B cell (primary cell): ENCODE data around the gene ARRDC3. TPM values are rescaled to one million over a fixed set of nuclear protein-coding genes. Genes with fewer than 3 reads are reported as not detected.

Experiments
- ATAC-seq: fragments of 200-7000 bp; cut with Tn5 transposase; one replicate; pipeline ENCODE4 v1.10.0; 2021; ENCODE audit warnings: low read depth, mild to moderate bottlenecking, moderate number of reproducible peaks, moderate library complexity
- CTCF ChIA-PET: fragments of 350-600 bp; sonication (Branson Sonifier 250); formaldehyde crosslinking; loops from one replicate; lab custom pipeline; 2021; ENCODE audit warnings: antibody characterized with exemption, inconsistent platforms; lab: Charles Lee
- POLR2A ChIA-PET: fragments of 350-600 bp; sonication (Branson Sonifier 250); formaldehyde crosslinking; loops from one replicate; lab custom pipeline; 2021; ENCODE audit warnings: antibody characterized with exemption; lab: Charles Lee
- DNase-seq: peaks from one replicate; pipeline ENCODE4 v3.0.0; 2013
- H2AFZ ChIP-seq: 2 replicates; pipeline ENCODE4 v1.6.1; 2012; ENCODE audit warnings: mild to moderate bottlenecking, low read depth, low read length; ENCODE audit not compliant: insufficient read depth, poor library complexity, severe bottlenecking
- H3K27ac ChIP-seq, 2 donors: 1 replicate in 1 of 2; 2 replicates in 1 of 2; pipeline ENCODE4 v1.5.1; 2012 to 2013; ENCODE audit warnings: low read length in 2 of 2, mild to moderate bottlenecking in 2 of 2, moderate library complexity in 1 of 2
- H3K27me3 ChIP-seq, 4 experiments: fragments of 200-600 bp in 1 of 4; sonication (generic) in 1 of 4; replicated peaks in 1 of 4; 1 replicate in 2 of 4; 2 replicates in 2 of 4; pipeline versions ENCODE4 v1.6.1 to v1.7.0; 2013 to 2016; ENCODE audit warnings: low read length in 3 of 4, mild to moderate bottlenecking in 2 of 4, mixed read lengths in 1 of 4, moderate library complexity in 1 of 4; ENCODE audit not compliant: insufficient read depth in 4 of 4, control insufficient read depth in 3 of 4; ENCODE audit errors: control extremely low read depth in 1 of 4
- H3K36me3 ChIP-seq, 2 experiments: replicated peaks in 1 of 2; 1 replicate in 1 of 2; 2 replicates in 1 of 2; pipeline versions ENCODE4 v1.6.1 to v1.7.1; 2013; ENCODE audit warnings: low read length in 1 of 2; ENCODE audit not compliant: insufficient read depth in 2 of 2, control insufficient read depth in 1 of 2; ENCODE audit errors: control extremely low read depth in 1 of 2, extremely low read depth in 1 of 2
- H3K4me1 ChIP-seq, 2 donors: fragments of 200-600 bp in 1 of 2; sonication (generic) in 1 of 2; 1 replicate in 1 of 2; 2 replicates in 1 of 2; pipeline versions ENCODE4 v1.5.1 to v1.6.1; 2013 to 2017; ENCODE audit warnings: low read length in 2 of 2; ENCODE audit not compliant: control insufficient read depth in 2 of 2, insufficient read depth in 2 of 2
- H3K4me2 ChIP-seq: replicated peaks from 2 replicates; pipeline ENCODE3; 2012; ENCODE audit warnings: mild to moderate bottlenecking, low read depth, low read length; ENCODE audit not compliant: poor library complexity, severe bottlenecking
- H3K4me3 ChIP-seq, 5 experiments: fragments of 200-600 bp in 1 of 5; sonication (generic) in 1 of 5; 1 replicate in 3 of 5; 2 replicates in 2 of 5; pipeline versions ENCODE4 v1.5.1 to v1.7.0; 2011 to 2016; ENCODE audit warnings: low read length in 4 of 5, mild to moderate bottlenecking in 4 of 5, low read depth in 2 of 5, control low read depth in 1 of 5, moderate library complexity in 1 of 5; ENCODE audit not compliant: insufficient read depth in 1 of 5; ENCODE audit errors: control extremely low read depth in 1 of 5, extremely low read depth in 1 of 5
- H3K79me2 ChIP-seq: fragments of 200-600 bp; sonication (generic); one replicate; pipeline ENCODE4 v1.6.0; 2016; ENCODE audit warnings: low read length; ENCODE audit not compliant: control insufficient read depth, insufficient read depth
- H3K9ac ChIP-seq: fragments of 200-600 bp; sonication (generic); 2 replicates; pipeline ENCODE4 v1.6.1; 2017; ENCODE audit warnings: mild to moderate bottlenecking, low read length, moderate library complexity
- H3K9me3 ChIP-seq, 3 donors: one replicate each; pipeline versions ENCODE4 v1.6.1 to v1.7.1; 2013; ENCODE audit warnings: low read length in 2 of 3; ENCODE audit not compliant: control insufficient read depth in 2 of 3, insufficient read depth in 1 of 3; ENCODE audit errors: control extremely low read depth in 1 of 3
- H4K20me1 ChIP-seq: 2 replicates; pipeline ENCODE4 v1.6.0; 2012; ENCODE audit warnings: mild to moderate bottlenecking, low read length; ENCODE audit not compliant: insufficient read depth, control insufficient read depth, poor library complexity, severe bottlenecking
- H3K27ac Mint-ChIP-seq: one replicate; pipeline ENCODE4 v1.8.0; 2021; ENCODE audit warnings: mixed read lengths
- H3K27me3 Mint-ChIP-seq: one replicate; pipeline ENCODE4 v1.8.0; 2021; ENCODE audit warnings: mixed read lengths
- H3K4me1 Mint-ChIP-seq: one replicate; pipeline ENCODE4 v1.8.0; 2021; ENCODE audit warnings: mixed read lengths
- H3K4me3 Mint-ChIP-seq: one replicate; pipeline ENCODE4 v1.8.0; 2021; ENCODE audit warnings: mixed read lengths
- H3K9me3 Mint-ChIP-seq: one replicate; pipeline ENCODE4 v1.8.0; 2022; ENCODE audit warnings: mixed read lengths; ENCODE audit not compliant: insufficient read depth
- CTCF ChIP-seq: fragments of 200-600 bp; IDR thresholded peaks from one replicate; pipeline ENCODE4 v1.8.0; 2022; ENCODE audit warnings: antibody characterized with exemption, mild to moderate bottlenecking
- EZH2 ChIP-seq: IDR thresholded peaks from 2 replicates; pipeline ENCODE4 v1.6.1; 2012; ENCODE audit warnings: borderline replicate concordance, low read depth, mild to moderate bottlenecking, moderate library complexity, low read length; ENCODE audit not compliant: insufficient read depth, poor library complexity, severe bottlenecking
- WGBS: methylation state at CpG from one replicate; pipeline ENCODE4 v1.1.5; 2013; ENCODE audit warnings: missing lambda C conversion rate; ENCODE audit not compliant: insufficient coverage; 5-methylcytosine and 5-hydroxymethylcytosine counted together
- intact Hi-C: fragments of 100-400 bp; cut with micrococcal nuclease; formaldehyde crosslinking; loops from one replicate; pipeline ENCODE4 v1.10.0; 2022
- polyA plus RNA-seq: library from polyadenylated mRNA; depleted of rRNA; stranded (reverse); fragments of >200 nt; gene quantifications from 2 replicates; pipeline ENCODE4 v1.2.3, GENCODE V29; 2012
- total RNA-seq, 2 donors: library from RNA; stranded (reverse); fragments of 120-200 nt in 1 of 2; gene quantifications; 1 replicate in 1 of 2; 2 replicates in 1 of 2; pipeline versions ENCODE4 v1.2.3 to v1.2.4, GENCODE V29; 2013 to 2022

ARRDC3 gene
- total and polyA plus RNA-seq, 2 donors (not counting 1 experiment from before 2014, with no cell fraction given): 52.9 to 84.9 TPM

- no peaks in the 10 kb centered on the region for H3K9me3 Mint-ChIP-seq
- no peak for ATAC-seq
- WGBS: 0% methylated on average over 1 of the region's 9 CpGs
- TF ChIP-seq EZH2: no peak
- peak; percentile 89 for TF ChIP-seq CTCF
- Histone ChIP-seq H2AFZ (no peak overlapping the region), H3K4me2 (no peak overlapping the region), H3K36me3 (no peaks in the 10 kb centered on the region), H3K4me1 (no peaks in the 10 kb centered on the region), H3K79me2 (no peaks in the 10 kb centered on the region), H3K27me3 (no peaks in the 10 kb centered on the region), H3K27ac (no peak overlapping the region), H3K9me3 (no peaks in the 10 kb centered on the region), H3K4me3 (no peak overlapping the region), H4K20me1 (no peaks in the 10 kb centered on the region), H3K9ac (no peak overlapping the region)
- ChIA-PET POLR2A (no interaction called here), CTCF (interaction anchor here (0.6 to 7.1 kb wide), 43 partner anchors 9 to 617 kb away, joined by 3 to 201 read pairs (median 4); partner anchors contain the start of gene ARRDC3)
- intact Hi-C loops: loop anchor here (1.0 to 2.0 kb wide), 4 partner anchors 35 to 554 kb away; no protein-coding TSS in a partner anchor
- peak; percentile 72 for DNase-seq
- no peak overlapping the region for H3K27ac Mint-ChIP-seq
- H3K27me3 Mint-ChIP-seq: no peaks in the 10 kb centered on the region
- no peaks in the 10 kb centered on the region for H3K4me1 Mint-ChIP-seq
- H3K4me3 Mint-ChIP-seq: no peak overlapping the region
These were observed 36.7 kb upstream of the ARRDC3 start for GRCh38 chr5:91419571-91420537.

DNA sequence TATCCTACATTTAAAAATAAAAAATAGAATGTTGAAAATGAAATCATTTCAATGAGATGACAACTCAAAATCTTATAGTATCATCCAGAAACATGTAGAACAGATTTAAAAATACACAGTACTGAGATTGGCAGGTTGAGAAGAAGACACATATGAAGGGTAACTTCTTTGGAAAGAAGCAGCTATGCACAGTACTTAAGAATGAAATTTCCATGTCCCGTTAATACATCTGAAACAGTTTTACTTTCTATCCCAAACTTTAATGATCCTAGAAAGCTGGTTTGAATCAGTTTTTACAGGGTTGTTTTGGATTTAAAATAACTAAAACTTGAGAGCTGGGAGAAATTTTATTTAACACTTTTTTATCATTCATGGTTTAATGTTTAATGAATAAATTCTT lies 36.0 kb upstream of the ARRDC3 start:
- Mint-ChIP-seq H3K27me3 (no peaks in the 10 kb centered on the region), H3K9me3 (no peaks in the 10 kb centered on the region), H3K4me1 (no peaks in the 10 kb centered on the region), H3K4me3 (no peak overlapping the region), H3K27ac (no peak overlapping the region)
- no peak for DNase-seq
- Histone ChIP-seq H2AFZ (no peak overlapping the region), H3K27ac (no peak overlapping the region), H3K9ac (no peak overlapping the region), H3K4me1 (no peaks in the 10 kb centered on the region), H4K20me1 (no peaks in the 10 kb centered on the region), H3K36me3 (no peaks in the 10 kb centered on the region), H3K79me2 (no peaks in the 10 kb centered on the region), H3K4me3 (no peak overlapping the region), H3K4me2 (no peak overlapping the region), H3K9me3 (no peaks in the 10 kb centered on the region), H3K27me3 (no peaks in the 10 kb centered on the region)
- ChIA-PET POLR2A (no interaction called here), CTCF (interaction anchor here (0.7 to 7.1 kb wide), 41 partner anchors 8 to 616 kb away, joined by 3 to 201 read pairs (median 4); partner anchors contain the start of gene ARRDC3)
- ATAC-seq: no peak
- intact Hi-C loops: loop anchor here (1.0 to 2.0 kb wide), 4 partner anchors 34 to 553 kb away; no protein-coding TSS in a partner anchor
- no CpG with 5 or more reads among the region's 1 CpG for WGBS
- TF ChIP-seq EZH2 (no peak), CTCF (no peak)
